HUES6 (cell line): Measurements from ENCODE around the gene KYAT1.
"Not testable (repeated sequence)": the region's sequence is repeated elsewhere in the genome, so short reads cannot be mapped to it uniquely, and the experiment has no call there.

Experiments used
- H3K27ac ChIP-seq: 2 replicates; pipeline ENCODE4 v1.7.0; 2013; ENCODE audit warnings: low read depth, mild to moderate bottlenecking, low read length, inconsistent platforms
- H3K27me3 ChIP-seq: 2 replicates; pipeline ENCODE4 v1.6.1; 2013; ENCODE audit warnings: low read length; ENCODE audit not compliant: control insufficient read depth, insufficient read depth
- H3K36me3 ChIP-seq: 2 replicates; pipeline ENCODE4 v1.6.1; 2013; ENCODE audit warnings: low read length; ENCODE audit not compliant: control insufficient read depth, insufficient read depth
- H3K4me1 ChIP-seq: 2 replicates; pipeline ENCODE4 v1.6.1; 2013; ENCODE audit warnings: low read length; ENCODE audit not compliant: control insufficient read depth, insufficient read depth
- H3K4me3 ChIP-seq: 2 replicates; pipeline ENCODE4 v1.5.1; 2013; ENCODE audit warnings: low read depth, low read length
- H3K9ac ChIP-seq: one replicate; pipeline ENCODE4 v1.6.1; 2013; ENCODE audit warnings: mild to moderate bottlenecking, low read length
- H3K9me3 ChIP-seq: 2 replicates; pipeline ENCODE4 v1.6.1; 2013; ENCODE audit warnings: low read depth, low read length; ENCODE audit not compliant: control insufficient read depth, insufficient read depth

KYAT1 gene

DNA sequence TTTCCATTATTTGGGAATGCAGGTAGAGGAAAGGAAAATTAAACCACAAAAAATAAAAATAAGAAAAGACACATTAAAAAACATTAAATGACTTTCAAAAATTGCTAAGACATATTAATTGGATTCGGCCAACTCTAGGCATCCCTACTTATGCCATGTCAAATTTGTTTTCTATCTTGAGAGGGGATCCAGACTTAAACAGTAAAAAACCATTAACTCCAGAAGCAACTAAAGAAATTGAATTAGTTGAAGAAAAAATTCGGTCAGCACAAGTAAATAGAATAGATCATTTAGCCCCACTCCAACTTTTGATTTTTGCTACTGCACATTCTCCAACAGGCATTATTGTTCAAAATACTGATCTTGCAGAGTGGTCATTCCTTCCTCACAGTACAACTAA lies 29.1 kb downstream of the KYAT1 start:
- H3K36me3 ChIP-seq, H3K27me3 ChIP-seq, H3K27ac ChIP-seq, H3K4me3 ChIP-seq, H3K4me1 ChIP-seq, H3K9ac ChIP-seq: not testable (repeated sequence)
- H3K9me3 ChIP-seq = peaks cover 20% of the 10 kb centered on the region; the same call in 1 of the 2 replicates

DNA sequence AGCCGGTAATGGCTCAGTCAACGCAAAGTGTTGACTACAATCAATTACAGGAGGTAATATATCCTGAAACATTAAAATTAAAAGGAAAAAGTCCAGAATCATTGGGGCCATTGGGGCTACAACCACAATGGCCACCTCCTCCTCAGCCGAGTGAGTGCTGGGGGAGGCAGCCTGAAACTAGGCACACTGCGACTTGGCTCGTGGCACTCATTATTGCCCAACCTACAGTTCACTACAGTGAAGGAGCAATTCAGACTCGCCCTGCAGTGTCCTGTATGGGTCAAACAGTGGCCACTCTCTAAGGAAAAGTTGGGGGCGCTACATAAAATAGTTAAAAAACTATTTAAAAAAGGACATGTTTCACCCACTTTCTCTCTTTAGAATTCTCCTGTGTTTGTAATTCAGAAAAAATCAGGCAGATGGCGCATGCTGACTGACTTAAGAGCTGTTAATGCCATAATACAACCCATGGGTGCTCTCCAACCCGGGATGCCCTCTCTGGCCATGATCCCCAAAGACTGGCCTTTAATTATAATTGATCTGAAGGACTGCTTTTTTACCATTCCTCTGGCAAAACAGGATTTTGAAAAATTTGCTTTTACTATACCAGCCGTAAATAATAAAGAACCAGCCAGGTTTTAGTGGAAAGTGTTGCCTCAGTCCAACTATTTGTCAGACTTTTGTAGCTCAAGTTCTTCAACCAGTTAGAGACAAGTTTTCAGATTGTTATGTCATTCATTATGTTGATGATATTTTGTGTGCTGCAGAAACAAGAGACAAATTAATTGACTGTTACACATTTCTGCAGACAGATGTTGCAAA lies 29.8 kb downstream of the KYAT1 start:
- not testable (repeated sequence) for H3K4me3 ChIP-seq, H3K27ac ChIP-seq, H3K9ac ChIP-seq, H3K36me3 ChIP-seq, H3K27me3 ChIP-seq, H3K4me1 ChIP-seq
- H3K9me3 ChIP-seq = peaks cover 21% of the 10 kb centered on the region; the same call in 1 of the 2 replicates

DNA sequence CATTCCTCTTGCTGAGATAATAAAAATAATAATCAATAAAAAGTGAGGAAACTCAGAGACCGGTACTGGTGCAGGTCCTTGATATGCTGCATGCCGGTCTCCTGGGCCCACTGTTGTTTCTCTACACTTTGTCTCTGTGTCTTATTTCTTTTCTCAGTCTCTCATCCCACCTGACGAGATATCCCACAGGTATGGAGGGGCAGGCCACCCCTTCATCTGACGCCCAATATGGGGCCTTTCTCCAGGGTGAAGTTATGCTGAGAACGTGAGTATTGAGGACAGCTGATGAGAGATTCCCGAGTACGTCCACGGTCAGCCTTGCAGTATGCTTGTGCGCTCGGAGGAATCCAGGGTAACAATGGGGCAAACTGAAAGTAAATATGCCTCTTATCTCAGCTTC lies 30.7 kb downstream of the KYAT1 start:
- H3K27me3 ChIP-seq, H3K36me3 ChIP-seq, H3K27ac ChIP-seq, H3K9ac ChIP-seq, H3K4me1 ChIP-seq, H3K4me3 ChIP-seq: not testable (repeated sequence)
- H3K9me3 ChIP-seq = peaks cover 21% of the 10 kb centered on the region; the same call in 1 of the 2 replicates

DNA sequence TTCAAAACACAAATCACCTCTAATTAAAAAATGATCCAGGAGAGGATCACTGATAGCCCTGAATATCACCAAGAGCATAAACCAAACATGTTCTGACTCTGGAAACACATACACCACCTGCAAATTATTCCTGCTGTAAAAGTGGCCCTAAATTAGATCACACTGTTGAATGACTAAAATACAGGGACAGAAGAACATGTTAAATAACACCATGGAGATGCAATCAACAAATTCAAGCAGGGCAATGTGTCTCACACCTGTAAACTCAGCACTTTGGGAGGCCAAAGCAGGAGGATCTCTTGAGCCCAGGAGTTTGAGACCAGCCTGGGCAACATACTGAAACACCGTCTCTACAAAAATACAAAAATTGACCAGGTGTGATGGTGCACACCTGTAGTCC lies 33.9 kb downstream of the KYAT1 start:
- H3K4me3 ChIP-seq = no peak overlapping the region
- H3K9me3 ChIP-seq = peaks cover 21% of the 10 kb centered on the region; the same call in 1 of the 2 replicates
- no peaks in the 10 kb centered on the region for H3K27me3 ChIP-seq
- H3K36me3 ChIP-seq = peaks cover 7% of the 10 kb centered on the region; the same call in 1 of the 2 replicates
- no peak overlapping the region for H3K27ac ChIP-seq
- H3K9ac ChIP-seq = no peak overlapping the region
- H3K4me1 ChIP-seq = peaks cover 7% of the 10 kb centered on the region; the same call in 1 of the 2 replicates

DNA sequence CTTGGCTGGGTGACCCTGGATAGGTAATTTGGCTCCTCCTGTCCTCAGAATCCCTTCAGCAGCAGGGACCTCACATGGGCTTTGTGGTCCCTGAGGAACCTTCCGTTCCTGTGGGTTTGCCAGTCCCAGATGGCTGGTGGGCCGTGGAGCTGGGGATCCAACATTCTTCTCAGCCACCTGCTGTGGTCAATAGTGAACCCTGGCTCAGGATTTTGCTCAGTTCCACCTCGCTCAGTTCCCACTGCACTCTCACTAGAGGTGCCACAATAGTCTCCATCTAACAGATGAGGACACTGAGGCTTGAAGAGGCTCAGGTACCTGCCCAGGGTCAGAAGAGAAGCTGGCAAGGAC lies 35.1 kb downstream of the KYAT1 start:
- Histone ChIP-seq H3K4me3 (no peak overlapping the region), H3K27me3 (no peaks in the 10 kb centered on the region), H3K27ac (no peak overlapping the region), H3K9ac (no peak overlapping the region), H3K9me3 (peaks cover 19% of the 10 kb centered on the region; the same call in 1 of the 2 replicates), H3K4me1 (peaks cover 7% of the 10 kb centered on the region; the same call in 1 of the 2 replicates), H3K36me3 (peaks cover 15% of the 10 kb centered on the region)

DNA sequence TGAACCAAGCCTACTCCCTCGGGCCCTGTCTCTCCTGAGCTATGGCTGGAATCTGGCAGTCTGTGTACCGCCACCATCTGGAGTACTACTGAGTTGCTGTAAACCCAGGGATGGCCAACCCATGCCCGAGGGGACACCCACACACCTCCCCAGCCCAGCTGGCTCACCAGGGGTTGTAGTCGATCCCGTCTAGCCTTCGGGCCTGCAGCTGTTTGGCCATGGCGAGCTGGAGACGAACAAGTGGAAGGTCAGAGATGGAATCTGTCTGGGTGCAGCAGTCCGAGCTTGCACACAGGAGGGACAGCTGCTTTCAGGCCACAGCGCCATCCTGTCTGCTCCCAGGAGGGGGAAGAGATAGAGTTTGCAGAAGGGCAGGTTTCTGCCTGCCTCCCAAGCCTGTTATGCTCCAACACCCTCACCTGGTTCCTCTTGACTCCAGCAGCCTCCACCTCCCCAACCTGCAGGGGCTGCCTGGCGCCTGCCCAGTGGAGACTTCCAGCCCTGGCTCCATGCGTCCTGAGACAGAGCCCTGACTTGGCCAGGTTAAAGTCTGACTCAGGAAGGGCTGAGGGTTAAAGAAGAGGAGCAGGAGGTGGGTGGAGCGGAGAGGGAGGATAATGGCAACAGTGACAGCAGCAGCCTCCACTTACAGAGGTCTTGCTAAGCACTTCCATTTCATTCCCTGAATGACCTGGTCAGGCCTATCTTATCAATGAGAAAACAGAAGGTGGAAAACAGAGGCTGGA lies 36.4 kb downstream of the KYAT1 start:
- no peak overlapping the region for H3K4me3 ChIP-seq
- H3K36me3 ChIP-seq = peaks cover 18% of the 10 kb centered on the region
- no peak overlapping the region for H3K27ac ChIP-seq
- H3K27me3 ChIP-seq = no peaks in the 10 kb centered on the region
- peaks cover 14% of the 10 kb centered on the region; the same call in 1 of the 2 replicates for H3K9me3 ChIP-seq
- H3K4me1 ChIP-seq = peaks cover 7% of the 10 kb centered on the region; the same call in 1 of the 2 replicates
- H3K9ac ChIP-seq = no peak overlapping the region

DNA sequence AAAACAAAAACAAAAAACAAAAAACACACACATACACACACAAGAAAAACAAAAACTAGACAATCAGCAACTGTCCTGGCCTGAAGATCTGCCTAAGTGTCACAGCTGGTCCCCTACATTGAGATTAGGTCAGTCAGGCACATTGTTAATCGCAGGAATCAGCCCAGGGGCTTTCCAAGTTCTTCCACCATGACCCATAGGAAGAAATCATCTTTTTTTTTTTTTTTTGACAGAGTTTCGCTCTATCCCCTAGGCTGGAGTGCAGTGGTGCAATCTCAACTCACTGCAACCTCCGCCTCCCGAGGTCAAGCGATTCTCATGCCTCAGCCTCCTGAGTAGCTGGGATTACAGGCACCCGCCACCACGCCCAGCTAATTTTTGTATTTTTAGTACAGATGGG lies 38.6 kb downstream of the KYAT1 start:
- not testable (repeated sequence) for H3K9ac ChIP-seq, H3K27ac ChIP-seq, H3K4me3 ChIP-seq, H3K9me3 ChIP-seq, H3K27me3 ChIP-seq, H3K4me1 ChIP-seq
- H3K36me3 ChIP-seq = peaks cover 25% of the 10 kb centered on the region

DNA sequence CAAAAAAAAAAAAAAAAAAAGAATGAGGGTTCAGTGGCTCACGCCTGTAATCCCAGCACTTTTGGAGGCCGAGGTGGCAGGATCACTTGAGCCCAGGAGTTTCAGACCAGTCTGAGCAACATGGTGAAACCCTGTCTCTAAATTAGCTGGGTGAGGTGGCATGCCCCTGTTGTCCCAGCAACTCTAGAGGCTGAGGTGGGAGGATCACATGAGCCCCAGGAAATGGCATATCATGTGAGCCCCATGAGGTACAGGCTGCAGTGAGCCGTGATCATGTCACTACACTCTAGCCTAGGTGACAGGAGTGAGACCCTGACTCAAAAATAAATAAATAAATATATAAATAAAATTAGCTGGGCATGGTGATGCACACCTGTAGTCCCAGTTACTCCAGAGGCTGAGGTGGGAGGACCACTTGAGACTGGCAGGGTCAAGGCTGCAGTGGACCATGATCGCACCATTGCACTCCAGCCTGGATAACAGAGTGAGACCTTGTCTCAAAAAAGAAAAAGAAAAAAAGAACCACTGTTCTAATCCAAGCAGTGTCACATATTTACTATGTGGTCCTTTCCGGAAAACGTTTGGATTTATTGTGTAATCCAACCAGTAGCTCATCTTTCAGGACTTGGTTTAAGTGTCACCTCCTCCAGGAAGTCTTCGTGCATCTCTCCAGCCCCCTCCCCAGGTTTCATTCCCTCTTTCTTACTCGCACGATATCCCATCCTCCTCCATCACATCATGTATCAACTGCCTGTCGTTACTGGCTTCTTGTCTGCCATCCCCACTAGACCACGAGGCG lies 39.9 kb downstream of the KYAT1 start:
- no peak overlapping the region for H3K27ac ChIP-seq
- no peak overlapping the region for H3K9ac ChIP-seq
- H3K36me3 ChIP-seq = peaks cover 33% of the 10 kb centered on the region
- no peaks in the 10 kb centered on the region for H3K27me3 ChIP-seq
- no peak overlapping the region for H3K4me3 ChIP-seq
- no peaks in the 10 kb centered on the region for H3K9me3 ChIP-seq
- H3K4me1 ChIP-seq = peaks cover 7% of the 10 kb centered on the region; the same call in 1 of the 2 replicates

DNA sequence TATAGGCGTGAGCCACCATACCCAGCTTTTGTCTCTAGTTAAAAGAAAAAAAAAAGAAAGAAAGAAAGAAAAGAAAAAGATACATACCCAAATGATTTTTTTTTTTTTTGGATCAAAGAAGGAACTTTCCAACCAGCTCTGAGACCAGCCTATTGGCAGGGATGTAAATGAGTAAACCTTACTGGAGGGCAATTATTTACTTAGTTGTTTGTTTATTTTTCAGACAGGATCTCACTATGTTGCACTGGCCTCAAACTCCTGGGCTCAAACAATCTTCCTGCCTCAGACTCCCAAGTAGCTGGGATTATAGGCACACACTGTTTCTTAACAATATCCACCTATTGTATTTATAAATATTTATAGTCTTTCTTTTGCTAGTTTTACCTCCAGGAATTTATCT lies 41.2 kb downstream of the KYAT1 start:
- no peak overlapping the region for H3K27ac ChIP-seq
- peaks cover 4% of the 10 kb centered on the region; the same call in 1 of the 2 replicates for H3K4me1 ChIP-seq
- H3K9ac ChIP-seq = no peak overlapping the region
- H3K4me3 ChIP-seq = no peak overlapping the region
- H3K36me3 ChIP-seq = peaks cover 43% of the 10 kb centered on the region
- no peaks in the 10 kb centered on the region for H3K27me3 ChIP-seq
- H3K9me3 ChIP-seq = no peaks in the 10 kb centered on the region

DNA sequence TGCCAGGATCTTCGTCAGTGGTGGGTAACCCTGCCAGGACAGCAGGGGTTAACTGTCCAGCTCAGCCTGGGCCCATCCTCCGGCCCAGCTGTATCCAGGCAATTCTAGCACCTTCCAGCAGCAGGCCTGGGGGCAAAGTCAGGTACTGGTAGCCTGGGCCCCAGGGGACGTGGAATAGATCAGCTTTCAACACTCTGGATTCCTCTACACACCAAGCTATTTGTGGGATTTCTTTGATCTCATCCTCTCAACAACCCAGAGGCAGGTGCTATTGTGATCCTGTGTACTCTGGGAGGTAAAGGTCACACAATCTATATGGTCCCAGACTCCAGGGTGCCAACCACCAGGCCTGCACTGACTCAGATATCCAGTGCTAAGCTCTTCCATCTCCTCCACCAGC lies 43.4 kb downstream of the KYAT1 start:
- Histone ChIP-seq H3K27ac (no peak overlapping the region), H3K27me3 (no peaks in the 10 kb centered on the region), H3K9ac (no peak overlapping the region), H3K4me1 (no peaks in the 10 kb centered on the region), H3K4me3 (no peak overlapping the region), H3K9me3 (no peaks in the 10 kb centered on the region), H3K36me3 (peaks cover 58% of the 10 kb centered on the region)
